Osteoblast (primary cell): ENCODE results near the gene SMAP1. TPM values are rescaled to one million over a fixed set of nuclear protein-coding genes. Genes with fewer than 3 reads are reported as not detected.

Experiments
- DNase-seq: peaks from one replicate; pipeline ENCODE4 v3.0.0; 2011; ENCODE audit warnings: low spot score, mixed read lengths; ENCODE audit not compliant: insufficient read length; ENCODE audit errors: missing footprints
- H2AFZ ChIP-seq: 2 replicates; pipeline ENCODE4 v1.6.0; 2011; ENCODE audit warnings: mild to moderate bottlenecking, low read length
- H3K27ac ChIP-seq: 2 replicates; pipeline ENCODE4 v1.5.1; 2011; ENCODE audit warnings: mild to moderate bottlenecking, low read depth, low read length, moderate library complexity
- H3K27me3 ChIP-seq: 2 replicates; pipeline ENCODE4 v1.6.0; 2012; ENCODE audit warnings: mild to moderate bottlenecking, control low read depth, inconsistent platforms, low read length, moderate library complexity; ENCODE audit not compliant: insufficient read depth
- H3K36me3 ChIP-seq: 2 replicates; pipeline ENCODE4 v1.5.1; 2011; ENCODE audit warnings: mild to moderate bottlenecking, low read length, control low read depth, moderate library complexity; ENCODE audit not compliant: insufficient read depth
- H3K4me1 ChIP-seq: 2 replicates; pipeline ENCODE4 v1.5.1; 2011; ENCODE audit warnings: mild to moderate bottlenecking, low read length, control low read depth, moderate library complexity; ENCODE audit not compliant: insufficient read depth
- H3K4me2 ChIP-seq: 2 replicates; pipeline ENCODE4 v1.6.0; 2011; ENCODE audit warnings: mild to moderate bottlenecking, low read length; ENCODE audit not compliant: insufficient read depth
- H3K4me3 ChIP-seq: fragments of 200-600 bp; sonication (generic); 3 replicates; pipeline ENCODE4 v1.5.1; 2012; ENCODE audit warnings: mild to moderate bottlenecking, low read length, inconsistent platforms; ENCODE audit not compliant: insufficient read depth
- H3K79me2 ChIP-seq: 2 replicates; pipeline ENCODE4 v1.6.0; 2012; ENCODE audit warnings: mild to moderate bottlenecking, low read length, control low read depth, inconsistent platforms; ENCODE audit not compliant: insufficient read depth
- H3K9me3 ChIP-seq: 2 replicates; pipeline ENCODE4 v1.5.1; 2011; ENCODE audit warnings: low read depth, low read length, control low read depth
- H4K20me1 ChIP-seq: 2 replicates; pipeline ENCODE4 v1.6.0; 2012; ENCODE audit warnings: mild to moderate bottlenecking, low read length, control low read depth; ENCODE audit not compliant: insufficient read depth
- total RNA-seq: library from RNA; depleted of rRNA; stranded (reverse); fragments of >200 nt; gene quantifications from 2 replicates; pipeline ENCODE4 v1.2.3, GENCODE V29; 2012
- TF ChIP-seq, protein P1 (sequence below): IDR thresholded peaks from 2 replicates; pipeline ENCODE4 v1.5.1; 2011; ENCODE audit warnings: mild to moderate bottlenecking, low read depth, low read length, moderate library complexity; ENCODE audit errors: extremely low read depth

SMAP1 gene
- total RNA-seq, 1 donor, result 33.7 TPM

- TF ChIP-seq, protein P1, sequence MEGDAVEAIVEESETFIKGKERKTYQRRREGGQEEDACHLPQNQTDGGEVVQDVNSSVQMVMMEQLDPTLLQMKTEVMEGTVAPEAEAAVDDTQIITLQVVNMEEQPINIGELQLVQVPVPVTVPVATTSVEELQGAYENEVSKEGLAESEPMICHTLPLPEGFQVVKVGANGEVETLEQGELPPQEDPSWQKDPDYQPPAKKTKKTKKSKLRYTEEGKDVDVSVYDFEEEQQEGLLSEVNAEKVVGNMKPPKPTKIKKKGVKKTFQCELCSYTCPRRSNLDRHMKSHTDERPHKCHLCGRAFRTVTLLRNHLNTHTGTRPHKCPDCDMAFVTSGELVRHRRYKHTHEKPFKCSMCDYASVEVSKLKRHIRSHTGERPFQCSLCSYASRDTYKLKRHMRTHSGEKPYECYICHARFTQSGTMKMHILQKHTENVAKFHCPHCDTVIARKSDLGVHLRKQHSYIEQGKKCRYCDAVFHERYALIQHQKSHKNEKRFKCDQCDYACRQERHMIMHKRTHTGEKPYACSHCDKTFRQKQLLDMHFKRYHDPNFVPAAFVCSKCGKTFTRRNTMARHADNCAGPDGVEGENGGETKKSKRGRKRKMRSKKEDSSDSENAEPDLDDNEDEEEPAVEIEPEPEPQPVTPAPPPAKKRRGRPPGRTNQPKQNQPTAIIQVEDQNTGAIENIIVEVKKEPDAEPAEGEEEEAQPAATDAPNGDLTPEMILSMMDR, result peak; percentile 92
- H3K27ac ChIP-seq, result no peak overlapping the region
- peak overlapping the region; percentile 48 for H2AFZ ChIP-seq
- no peak overlapping the region for H3K4me3 ChIP-seq
- no peaks in the 10 kb centered on the region for H4K20me1 ChIP-seq
- H3K27me3 ChIP-seq, result peaks cover 6% of the 10 kb centered on the region
- H3K79me2 ChIP-seq, result no peaks in the 10 kb centered on the region
- H3K9me3 ChIP-seq, result no peaks in the 10 kb centered on the region
- H3K36me3 ChIP-seq, result no peaks in the 10 kb centered on the region
- DNase-seq, result peak; percentile 95
- H3K4me1 ChIP-seq, result no peaks in the 10 kb centered on the region
- H3K4me2 ChIP-seq, result peak overlapping the region; percentile 20
Observed at GRCh38 chr6:70884074-70884983, 216.6 kb downstream of the SMAP1 start.

- TF ChIP-seq, protein P1, result no peak
- H3K27ac ChIP-seq, result no peak overlapping the region
- H3K4me2 ChIP-seq, result no peak overlapping the region
- no peaks in the 10 kb centered on the region for H3K36me3 ChIP-seq
- DNase-seq, result no peak
- H3K4me3 ChIP-seq, result no peak overlapping the region
- no peak overlapping the region for H2AFZ ChIP-seq
- H3K9me3 ChIP-seq, result no peaks in the 10 kb centered on the region
- H3K27me3 ChIP-seq, result peaks cover 6% of the 10 kb centered on the region
- no peaks in the 10 kb centered on the region for H4K20me1 ChIP-seq
- no peaks in the 10 kb centered on the region for H3K79me2 ChIP-seq
- H3K4me1 ChIP-seq, result no peaks in the 10 kb centered on the region
Observed at GRCh38 chr6:70886071-70886470, 218.4 kb downstream of the SMAP1 start.

GRCh38 chr6:70886661-70887060 is 219.0 kb downstream of the SMAP1 start:
- no peak for DNase-seq
- TF ChIP-seq, protein P1, result no peak
- Histone ChIP-seq H3K4me2 (no peak overlapping the region), H3K4me1 (no peaks in the 10 kb centered on the region), H3K27ac (no peak overlapping the region), H4K20me1 (no peaks in the 10 kb centered on the region), H3K36me3 (no peaks in the 10 kb centered on the region), H3K4me3 (no peak overlapping the region), H2AFZ (no peak overlapping the region), H3K9me3 (no peaks in the 10 kb centered on the region), H3K79me2 (no peaks in the 10 kb centered on the region), H3K27me3 (peaks cover 2% of the 10 kb centered on the region)

GRCh38 chr6:70889270-70889669 is 221.6 kb downstream of the SMAP1 start:
- H3K27me3 ChIP-seq, result no peaks in the 10 kb centered on the region
- H4K20me1 ChIP-seq, result no peaks in the 10 kb centered on the region
- H3K79me2 ChIP-seq, result no peaks in the 10 kb centered on the region
- TF ChIP-seq, protein P1, result no peak
- no peak overlapping the region for H3K27ac ChIP-seq
- no peaks in the 10 kb centered on the region for H3K36me3 ChIP-seq
- H2AFZ ChIP-seq, result no peak overlapping the region
- no peak overlapping the region for H3K4me3 ChIP-seq
- H3K4me1 ChIP-seq, result no peaks in the 10 kb centered on the region
- H3K4me2 ChIP-seq, result no peak overlapping the region
- no peaks in the 10 kb centered on the region for H3K9me3 ChIP-seq
- DNase-seq, result no peak
